Neural cell (in vitro differentiated cells): Measurements from ENCODE around the gene VAMP1. TPM values are rescaled to one million over a fixed set of nuclear protein-coding genes. Genes with fewer than 3 reads are reported as not detected.
"Not testable (repeated sequence)": the region's sequence is repeated elsewhere in the genome, so short reads cannot be mapped to it uniquely, and the experiment has no call there.

Source experiments
- H2AFZ ChIP-seq: fragments of 200-600, 300-800 bp; sonication (generic), shearing (Covaris generic); 2 replicates; pipeline ENCODE4 v1.6.0; 2014; ENCODE audit warnings: low read depth, mild to moderate bottlenecking, antibody characterized with exemption, low read length, moderate library complexity
- H3F3A ChIP-seq: fragments of 200-600 bp; shearing (Covaris generic); 2 replicates; pipeline ENCODE4 v1.6.1; 2016; ENCODE audit warnings: mild to moderate bottlenecking, moderate library complexity, mixed read lengths, antibody characterized with exemption, low read length; ENCODE audit not compliant: insufficient read depth, poor library complexity, severe bottlenecking
- H3K27ac ChIP-seq: fragments of 200-600, 300-800 bp; sonication (generic), shearing (Covaris generic); 2 replicates; pipeline ENCODE4 v1.5.1; 2014; ENCODE audit warnings: mild to moderate bottlenecking, low read length, moderate library complexity
- H3K27me3 ChIP-seq: fragments of 300-800, 200-600 bp; sonication (generic), shearing (Covaris generic); 2 replicates; pipeline ENCODE4 v1.6.0; 2014; ENCODE audit warnings: mild to moderate bottlenecking, low read depth, low read length, moderate library complexity; ENCODE audit not compliant: insufficient read depth
- H3K36me3 ChIP-seq: fragments of 300-800, 200-600 bp; sonication (generic), shearing (Covaris generic); 2 replicates; pipeline ENCODE4 v1.5.1; 2014; ENCODE audit warnings: mild to moderate bottlenecking, antibody characterized with exemption, low read length, moderate library complexity; ENCODE audit not compliant: insufficient read depth
- H3K4me2 ChIP-seq: fragments of 300-800, 200-600 bp; sonication (generic), shearing (Covaris generic); 2 replicates; pipeline ENCODE4 v1.6.0; 2014; ENCODE audit warnings: mild to moderate bottlenecking, low read length
- H3K4me3 ChIP-seq: fragments of 300-800, 200-600 bp; sonication (generic), shearing (Covaris generic); 2 replicates; pipeline ENCODE4 v1.5.1; 2014; ENCODE audit warnings: mild to moderate bottlenecking, low read length, moderate library complexity
- H3K79me2 ChIP-seq: fragments of 200-600 bp; shearing (Covaris generic); replicated peaks from 2 replicates; pipeline ENCODE4 v1.6.0; 2014; ENCODE audit warnings: mild to moderate bottlenecking, low read length, moderate library complexity; ENCODE audit not compliant: insufficient read depth
- H3K9ac ChIP-seq: fragments of 300-800, 200-600 bp; sonication (generic), shearing (Covaris generic); 2 replicates; pipeline ENCODE4 v1.6.1; 2016; ENCODE audit warnings: mild to moderate bottlenecking, low read length, mixed read lengths
- H3K9me2 ChIP-seq: fragments of 200-600 bp; shearing (Covaris generic); 2 replicates; pipeline ENCODE4 v1.6.1; 2016; ENCODE audit warnings: mild to moderate bottlenecking, low read length, mixed read lengths; ENCODE audit not compliant: insufficient read depth
- H3K9me3 ChIP-seq: fragments of 200-600, 300-800 bp; sonication (generic), shearing (Covaris generic); 2 replicates; pipeline ENCODE4 v1.6.1; 2016; ENCODE audit warnings: mild to moderate bottlenecking, mixed run types, low read length, moderate library complexity, mixed read lengths
- H4K20me1 ChIP-seq: fragments of 200-600 bp; shearing (Covaris generic); 2 replicates; pipeline ENCODE4 v1.6.1; 2016; ENCODE audit warnings: mild to moderate bottlenecking, mixed run types; ENCODE audit not compliant: insufficient read depth
- EP300 ChIP-seq: fragments of 450-650 bp; conservative IDR thresholded peaks from 2 replicates; pipeline ENCODE4 v1.6.1; 2014; ENCODE audit warnings: antibody characterized with exemption, mild to moderate bottlenecking, moderate library complexity; ENCODE audit not compliant: poor library complexity, severe bottlenecking
- EZH2 ChIP-seq: fragments of 200-600, 300-800 bp; shearing (Covaris generic), sonication (generic); IDR thresholded peaks from 2 replicates; pipeline ENCODE4 v1.6.1; 2014; ENCODE audit warnings: antibody characterized with exemption, low read length, borderline replicate concordance, mild to moderate bottlenecking; ENCODE audit not compliant: insufficient read depth, poor library complexity, severe bottlenecking
- MXI1 ChIP-seq: fragments of 450-650 bp; conservative IDR thresholded peaks from 2 replicates; pipeline ENCODE4 v1.6.1; 2014; ENCODE audit warnings: antibody characterized with exemption, mild to moderate bottlenecking; ENCODE audit not compliant: poor library complexity, severe bottlenecking
- POLR2AphosphoS5 ChIP-seq: IDR thresholded peaks from 2 replicates; pipeline ENCODE4 v1.6.1; 2012
- RAD21 ChIP-seq: fragments of 450-650 bp; conservative IDR thresholded peaks from 2 replicates; pipeline ENCODE4 v1.6.1; 2014; ENCODE audit warnings: antibody characterized with exemption, mild to moderate bottlenecking, moderate library complexity
- SMC3 ChIP-seq: fragments of 450-650 bp; conservative IDR thresholded peaks from 2 replicates; pipeline ENCODE4 v1.6.1; 2014; ENCODE audit warnings: antibody characterized with exemption, mild to moderate bottlenecking, moderate library complexity; ENCODE audit not compliant: poor library complexity
- TAF1 ChIP-seq: IDR thresholded peaks from 2 replicates; pipeline ENCODE4 v1.6.1; 2012; ENCODE audit warnings: low read depth
- polyA plus RNA-seq: library from polyadenylated mRNA; depleted of rRNA; stranded (reverse); fragments of >200 nt; gene quantifications from 2 replicates; pipeline ENCODE4 v1.2.3, GENCODE V29; 2014
- TF ChIP-seq, protein P1 (sequence below): IDR thresholded peaks from 2 replicates; pipeline ENCODE4 v1.6.1; 2012; ENCODE audit warnings: borderline replicate concordance
- TF ChIP-seq, protein P2 (sequence below): fragments of 450-650 bp; IDR thresholded peaks from 2 replicates; pipeline ENCODE4 v1.5.1; 2014; ENCODE audit warnings: antibody characterized with exemption, mild to moderate bottlenecking, moderate library complexity; ENCODE audit not compliant: poor library complexity, severe bottlenecking

Gene VAMP1
- polyA plus RNA-seq, 1 donor from 2014 or later, result 4.3 TPM

DNA sequence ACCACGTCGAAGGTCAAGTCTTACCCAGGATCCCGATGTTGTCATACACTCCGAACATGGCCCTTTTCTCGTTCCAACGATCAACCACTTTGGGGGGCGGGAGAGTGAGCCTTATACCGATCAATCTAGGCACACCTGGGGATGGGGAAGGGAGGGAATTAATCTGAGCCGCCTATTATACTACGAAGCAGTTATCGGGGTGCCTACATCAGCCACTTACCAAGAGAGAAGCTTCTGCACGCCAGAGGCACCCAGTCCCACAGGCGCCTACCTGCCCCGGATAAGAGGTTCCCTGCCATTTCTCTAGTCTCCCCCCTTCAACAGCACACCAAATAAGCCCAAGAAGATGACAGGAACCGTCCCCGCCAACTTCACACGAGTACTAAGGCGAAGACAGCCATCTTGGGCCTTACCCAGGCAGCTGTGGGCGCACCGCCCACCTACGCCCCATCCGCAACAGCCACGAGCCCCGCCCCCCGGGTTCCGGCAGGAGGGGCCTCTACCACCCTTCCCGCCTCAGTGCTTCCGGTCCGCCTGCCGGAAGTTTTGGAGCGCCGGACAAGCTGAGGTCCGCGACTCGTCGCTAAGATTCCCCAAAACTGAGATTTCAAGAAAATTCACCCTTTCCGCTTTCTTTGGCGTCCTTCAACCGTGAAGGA is 22.5 kb upstream of the VAMP1 start, which contains the start of gene MRPL51:
MRPL51 (minus strand) TSS at position 425 of the 659 bp plus-strand sequence; CDS start at position 299, 126 bp downstream.
- Histone ChIP-seq H3K9ac (peak within 1 kb of the TSS; percentile 69), H3K27me3 (no peaks in the 10 kb centered on the region), H3K79me2 (peaks cover 32% of the 10 kb centered on the region), H3K27ac (peak within 1 kb of the TSS; percentile 84), H3K4me3 (peak within 1 kb of the TSS; percentile 93), H4K20me1 (no peaks in the 10 kb centered on the region), H3K9me3 (no peaks in the 10 kb centered on the region), H3K9me2 (no peaks in the 10 kb centered on the region), H3F3A (no peaks in the 10 kb centered on the region), H3K4me2 (peak within 1 kb of the TSS; percentile 89), H2AFZ (peak within 1 kb of the TSS; percentile 43), H3K36me3 (no peaks in the 10 kb centered on the region)
- TF ChIP-seq, protein P1, sequence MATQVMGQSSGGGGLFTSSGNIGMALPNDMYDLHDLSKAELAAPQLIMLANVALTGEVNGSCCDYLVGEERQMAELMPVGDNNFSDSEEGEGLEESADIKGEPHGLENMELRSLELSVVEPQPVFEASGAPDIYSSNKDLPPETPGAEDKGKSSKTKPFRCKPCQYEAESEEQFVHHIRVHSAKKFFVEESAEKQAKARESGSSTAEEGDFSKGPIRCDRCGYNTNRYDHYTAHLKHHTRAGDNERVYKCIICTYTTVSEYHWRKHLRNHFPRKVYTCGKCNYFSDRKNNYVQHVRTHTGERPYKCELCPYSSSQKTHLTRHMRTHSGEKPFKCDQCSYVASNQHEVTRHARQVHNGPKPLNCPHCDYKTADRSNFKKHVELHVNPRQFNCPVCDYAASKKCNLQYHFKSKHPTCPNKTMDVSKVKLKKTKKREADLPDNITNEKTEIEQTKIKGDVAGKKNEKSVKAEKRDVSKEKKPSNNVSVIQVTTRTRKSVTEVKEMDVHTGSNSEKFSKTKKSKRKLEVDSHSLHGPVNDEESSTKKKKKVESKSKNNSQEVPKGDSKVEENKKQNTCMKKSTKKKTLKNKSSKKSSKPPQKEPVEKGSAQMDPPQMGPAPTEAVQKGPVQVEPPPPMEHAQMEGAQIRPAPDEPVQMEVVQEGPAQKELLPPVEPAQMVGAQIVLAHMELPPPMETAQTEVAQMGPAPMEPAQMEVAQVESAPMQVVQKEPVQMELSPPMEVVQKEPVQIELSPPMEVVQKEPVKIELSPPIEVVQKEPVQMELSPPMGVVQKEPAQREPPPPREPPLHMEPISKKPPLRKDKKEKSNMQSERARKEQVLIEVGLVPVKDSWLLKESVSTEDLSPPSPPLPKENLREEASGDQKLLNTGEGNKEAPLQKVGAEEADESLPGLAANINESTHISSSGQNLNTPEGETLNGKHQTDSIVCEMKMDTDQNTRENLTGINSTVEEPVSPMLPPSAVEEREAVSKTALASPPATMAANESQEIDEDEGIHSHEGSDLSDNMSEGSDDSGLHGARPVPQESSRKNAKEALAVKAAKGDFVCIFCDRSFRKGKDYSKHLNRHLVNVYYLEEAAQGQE, result peak; percentile 90
- TF ChIP-seq RAD21, result no peak
- TF ChIP-seq POLR2AphosphoS5, result peak; percentile 94
- no peak for TF ChIP-seq EZH2
- TF ChIP-seq, protein P2, sequence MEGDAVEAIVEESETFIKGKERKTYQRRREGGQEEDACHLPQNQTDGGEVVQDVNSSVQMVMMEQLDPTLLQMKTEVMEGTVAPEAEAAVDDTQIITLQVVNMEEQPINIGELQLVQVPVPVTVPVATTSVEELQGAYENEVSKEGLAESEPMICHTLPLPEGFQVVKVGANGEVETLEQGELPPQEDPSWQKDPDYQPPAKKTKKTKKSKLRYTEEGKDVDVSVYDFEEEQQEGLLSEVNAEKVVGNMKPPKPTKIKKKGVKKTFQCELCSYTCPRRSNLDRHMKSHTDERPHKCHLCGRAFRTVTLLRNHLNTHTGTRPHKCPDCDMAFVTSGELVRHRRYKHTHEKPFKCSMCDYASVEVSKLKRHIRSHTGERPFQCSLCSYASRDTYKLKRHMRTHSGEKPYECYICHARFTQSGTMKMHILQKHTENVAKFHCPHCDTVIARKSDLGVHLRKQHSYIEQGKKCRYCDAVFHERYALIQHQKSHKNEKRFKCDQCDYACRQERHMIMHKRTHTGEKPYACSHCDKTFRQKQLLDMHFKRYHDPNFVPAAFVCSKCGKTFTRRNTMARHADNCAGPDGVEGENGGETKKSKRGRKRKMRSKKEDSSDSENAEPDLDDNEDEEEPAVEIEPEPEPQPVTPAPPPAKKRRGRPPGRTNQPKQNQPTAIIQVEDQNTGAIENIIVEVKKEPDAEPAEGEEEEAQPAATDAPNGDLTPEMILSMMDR, result no peak
- no peak for TF ChIP-seq EP300
- TF ChIP-seq TAF1, result peak; percentile 79
- no peak for TF ChIP-seq SMC3
- peak; percentile 76 for TF ChIP-seq MXI1

DNA sequence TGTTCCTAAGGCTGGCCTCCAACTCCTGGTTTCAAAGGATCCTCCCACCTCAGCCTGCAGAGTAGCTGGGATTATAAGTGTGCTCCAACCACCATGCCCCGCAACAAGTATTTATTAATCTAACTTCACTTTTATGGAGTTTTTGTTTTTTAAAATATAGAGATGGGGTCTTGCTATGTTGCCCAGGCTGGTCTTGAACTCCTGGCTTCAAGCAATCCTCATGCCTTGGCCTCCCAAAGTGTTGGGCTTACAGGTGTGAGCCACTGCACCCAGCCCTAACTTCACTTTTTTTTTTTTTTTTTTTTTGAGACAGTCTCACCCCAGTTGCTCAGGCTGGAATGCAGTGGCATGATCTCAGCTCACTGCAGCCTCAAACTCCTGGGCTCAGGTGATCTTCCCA is 20.2 kb upstream of the VAMP1 start:
- not testable (repeated sequence) for H3K36me3 ChIP-seq, H3K9me3 ChIP-seq, H3K27ac ChIP-seq, H3K27me3 ChIP-seq, H3K9me2 ChIP-seq, H3K9ac ChIP-seq, H2AFZ ChIP-seq, H3K4me2 ChIP-seq, H4K20me1 ChIP-seq, H3F3A ChIP-seq, H3K4me3 ChIP-seq
- peaks cover 22% of the 10 kb centered on the region for H3K79me2 ChIP-seq
